Measurements from ENCODE around the gene NKD2.

Gene NKD2

DNA sequence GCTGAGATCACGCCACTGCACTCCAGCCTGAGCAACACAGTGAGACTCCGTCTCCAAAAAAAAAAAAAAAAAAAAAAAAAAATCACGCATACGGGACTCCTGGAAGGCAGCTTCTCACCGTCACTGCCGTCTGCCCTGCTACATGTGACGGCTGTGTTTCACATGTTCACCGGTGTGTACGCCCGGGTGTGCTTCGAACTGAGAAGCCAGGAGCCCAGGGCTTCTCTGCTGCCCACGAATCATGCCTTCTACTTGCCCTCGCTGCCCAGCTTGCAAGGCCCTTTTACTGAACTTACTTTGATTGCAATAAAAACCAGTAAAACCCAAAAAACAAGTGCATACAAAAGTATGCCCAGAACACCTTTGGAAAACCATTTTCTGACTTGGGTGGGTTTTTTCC, 5.8 kb upstream of the NKD2 start:
- H3K9me3 Mint-ChIP-seq: no peaks in the 10 kb centered on the region
- no peak for ATAC-seq
- peaks cover 91% of the 10 kb centered on the region for H3K27me3 Mint-ChIP-seq
- no peaks in the 10 kb centered on the region for H3K36me3 Mint-ChIP-seq
- no peak overlapping the region for H3K4me3 Mint-ChIP-seq
- no peak overlapping the region for H3K27ac Mint-ChIP-seq
- H3K4me1 Mint-ChIP-seq: peaks cover 16% of the 10 kb centered on the region

DNA sequence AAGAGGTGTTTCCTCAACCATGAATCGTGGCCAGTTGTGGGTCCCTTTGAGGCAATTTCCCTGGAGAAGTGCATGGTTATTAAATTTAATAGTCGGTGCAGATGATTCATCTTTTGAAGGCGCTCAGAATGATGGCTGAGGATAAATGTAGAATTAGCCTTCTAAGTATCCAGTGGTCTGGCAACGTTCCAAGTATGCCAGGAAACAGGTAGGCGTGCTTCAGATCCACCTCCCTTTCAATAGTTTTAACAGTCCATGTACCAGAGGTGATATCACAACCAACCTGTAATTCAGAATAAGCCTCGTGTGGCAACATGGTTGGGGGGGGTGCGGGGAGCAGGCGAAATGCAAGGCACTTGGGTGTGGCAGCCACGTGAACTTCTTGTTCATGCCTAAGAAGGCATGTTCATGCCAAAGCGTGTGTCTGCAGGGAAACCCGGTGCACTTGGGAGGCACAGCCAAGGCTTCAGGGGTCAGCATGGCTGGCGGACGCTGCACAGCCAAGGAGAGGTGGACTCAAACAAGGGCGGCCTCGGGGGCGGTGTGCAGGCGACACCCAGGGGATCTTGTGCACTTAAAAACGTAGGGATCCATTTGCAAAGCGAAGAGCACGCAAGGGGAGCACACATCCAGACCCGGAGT, 5.2 kb upstream of the NKD2 start:
- Mint-ChIP-seq H3K27ac (no peak overlapping the region), H3K36me3 (no peaks in the 10 kb centered on the region), H3K27me3 (peaks cover 91% of the 10 kb centered on the region), H3K4me1 (peaks cover 20% of the 10 kb centered on the region), H3K9me3 (no peaks in the 10 kb centered on the region), H3K4me3 (peak overlapping the region; percentile 36)
- no peak for ATAC-seq

DNA sequence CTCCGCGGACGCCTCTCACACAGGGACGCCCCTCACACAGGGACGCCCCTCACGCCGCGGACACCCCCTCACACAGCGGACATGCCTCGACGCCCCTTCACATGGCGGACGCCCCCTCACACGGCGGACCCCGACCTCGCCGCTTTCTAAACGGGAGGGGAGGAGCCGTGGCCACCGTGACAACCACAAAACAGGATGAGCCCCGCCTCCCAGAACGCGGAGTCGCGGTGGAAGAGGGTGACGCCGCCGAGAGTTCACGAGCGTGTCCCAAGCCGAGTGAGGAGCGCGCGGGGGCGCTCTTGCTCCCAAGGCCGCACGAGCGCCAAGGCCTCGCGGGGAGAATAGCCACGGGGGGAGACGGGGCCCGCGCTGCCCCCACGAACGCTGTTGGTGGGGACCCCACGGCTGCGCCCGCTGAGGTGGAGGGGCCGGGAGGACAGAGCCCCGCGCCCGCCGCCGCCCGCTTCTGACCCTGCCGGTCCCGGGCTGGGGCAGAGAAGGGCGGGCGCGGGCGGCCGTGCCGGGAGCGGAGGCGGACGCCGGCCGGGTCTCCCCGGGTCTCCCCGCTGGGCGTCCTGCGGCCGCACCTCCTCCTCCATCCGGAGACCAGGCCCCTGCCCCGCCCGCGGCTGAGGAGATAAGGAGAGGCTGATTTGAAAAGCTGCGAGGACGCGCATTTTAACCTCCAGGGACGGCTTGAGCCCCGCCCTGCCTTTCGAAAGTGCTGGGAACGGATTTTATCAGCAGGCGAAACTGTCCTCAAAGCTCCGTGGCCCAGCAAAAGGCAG, 3.9 kb upstream of the NKD2 start:
- ATAC-seq: peak; percentile 29
- Mint-ChIP-seq H3K4me3 (peak overlapping the region; percentile 64), H3K27me3 (peaks cover 86% of the 10 kb centered on the region), H3K4me1 (peaks cover 21% of the 10 kb centered on the region), H3K36me3 (no peaks in the 10 kb centered on the region), H3K9me3 (no peaks in the 10 kb centered on the region), H3K27ac (no peak overlapping the region)

DNA sequence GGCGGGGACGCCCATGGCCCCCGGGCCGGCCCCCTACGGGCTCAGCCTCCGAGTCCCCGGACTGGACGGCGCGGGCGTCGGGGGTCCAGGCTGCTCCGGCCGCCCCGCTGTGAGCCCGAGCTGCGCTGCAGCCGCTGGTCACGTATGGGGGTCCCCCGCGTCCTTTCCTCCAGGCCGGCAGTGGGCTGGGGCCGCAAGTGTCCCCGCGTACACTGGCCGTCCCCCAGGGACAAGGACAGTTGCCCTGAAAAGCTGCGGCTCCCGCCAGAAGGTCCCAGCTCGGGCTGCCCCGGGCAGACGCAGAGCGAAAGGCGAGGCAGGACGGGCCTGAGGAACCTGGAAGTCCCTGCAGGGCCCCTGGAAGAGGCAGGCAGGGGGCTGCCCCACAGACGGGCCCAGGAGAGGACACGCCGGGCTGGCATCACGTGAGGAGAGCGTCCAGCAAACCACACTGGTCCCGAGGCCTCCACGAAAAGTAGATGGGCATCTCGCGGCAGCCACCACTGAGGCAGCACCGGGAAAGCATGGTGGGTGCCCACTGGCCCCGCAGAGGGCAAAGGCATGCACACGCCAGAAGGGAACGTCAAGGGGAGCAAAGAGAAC, 3.3 kb upstream of the NKD2 start:
- Mint-ChIP-seq H3K27ac (no peak overlapping the region), H3K36me3 (no peaks in the 10 kb centered on the region), H3K4me3 (no peak overlapping the region), H3K9me3 (no peaks in the 10 kb centered on the region), H3K27me3 (peaks cover 87% of the 10 kb centered on the region), H3K4me1 (peaks cover 27% of the 10 kb centered on the region)
- ATAC-seq: no peak

DNA sequence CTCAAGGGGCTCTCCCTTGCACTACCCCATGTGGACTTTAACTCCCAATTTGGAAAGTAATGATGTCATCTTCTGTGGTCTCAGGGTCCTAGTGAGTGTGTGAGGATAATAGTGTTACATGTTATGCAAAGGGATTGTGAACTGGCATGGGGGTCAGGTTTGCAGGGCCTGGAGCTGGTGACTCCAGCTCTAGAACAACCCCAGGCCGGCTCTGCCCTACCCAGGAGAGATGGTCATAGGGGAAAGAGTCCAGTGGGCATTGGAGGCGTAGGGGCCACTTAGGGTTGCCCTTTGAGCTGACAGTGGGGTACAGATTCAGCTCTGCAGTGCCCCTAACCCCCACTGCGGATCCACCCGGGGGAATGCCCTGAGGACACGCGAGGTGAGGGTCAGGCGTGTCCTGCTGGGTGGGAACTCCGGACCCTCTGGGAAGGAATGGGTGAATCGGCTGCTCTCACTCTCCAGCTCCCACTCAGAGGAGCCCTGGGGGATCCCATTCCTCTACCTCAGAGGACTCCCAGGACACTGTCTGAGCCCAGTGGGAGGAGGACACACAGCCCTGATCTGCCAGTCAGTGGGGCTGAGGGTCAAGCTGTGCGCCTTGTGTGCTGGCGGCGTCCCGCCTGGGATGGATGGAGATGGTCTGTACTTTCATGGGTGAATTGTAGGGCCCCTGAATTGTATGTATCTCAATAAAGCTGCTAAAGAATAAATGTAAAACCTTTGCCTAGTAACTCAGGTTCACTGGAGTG, 2.5 kb upstream of the NKD2 start:
- no peak overlapping the region for H3K4me3 Mint-ChIP-seq
- H3K27ac Mint-ChIP-seq: no peak overlapping the region
- H3K36me3 Mint-ChIP-seq: no peaks in the 10 kb centered on the region
- H3K27me3 Mint-ChIP-seq: peaks cover 87% of the 10 kb centered on the region
- no peak for ATAC-seq
- peaks cover 27% of the 10 kb centered on the region for H3K4me1 Mint-ChIP-seq
- no peaks in the 10 kb centered on the region for H3K9me3 Mint-ChIP-seq

DNA sequence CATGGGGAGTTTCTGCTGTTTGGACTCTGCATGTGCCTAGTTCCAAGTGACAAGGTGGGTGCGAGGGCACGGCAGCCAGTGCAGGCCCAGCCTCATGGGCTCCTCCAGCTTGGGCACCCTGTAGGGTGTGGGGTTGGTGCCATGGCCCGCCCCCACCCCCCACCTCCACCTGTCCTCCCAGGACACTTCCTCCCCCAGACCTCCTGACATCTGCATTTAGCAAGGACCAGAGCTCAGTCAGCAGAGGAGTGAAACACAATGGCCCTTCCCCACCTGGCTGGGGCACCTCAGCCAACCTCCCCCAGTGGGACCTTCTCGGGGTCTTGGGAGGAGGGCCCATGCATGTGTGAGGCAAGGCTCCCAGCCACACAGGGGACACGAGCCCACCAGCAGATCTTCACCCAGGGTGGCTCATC, 1.9 kb upstream of the NKD2 start:
- ATAC-seq: no peak
- Mint-ChIP-seq H3K27me3 (peaks cover 88% of the 10 kb centered on the region), H3K27ac (no peak overlapping the region), H3K9me3 (no peaks in the 10 kb centered on the region), H3K4me1 (peaks cover 32% of the 10 kb centered on the region), H3K4me3 (no peak overlapping the region), H3K36me3 (no peaks in the 10 kb centered on the region)

DNA sequence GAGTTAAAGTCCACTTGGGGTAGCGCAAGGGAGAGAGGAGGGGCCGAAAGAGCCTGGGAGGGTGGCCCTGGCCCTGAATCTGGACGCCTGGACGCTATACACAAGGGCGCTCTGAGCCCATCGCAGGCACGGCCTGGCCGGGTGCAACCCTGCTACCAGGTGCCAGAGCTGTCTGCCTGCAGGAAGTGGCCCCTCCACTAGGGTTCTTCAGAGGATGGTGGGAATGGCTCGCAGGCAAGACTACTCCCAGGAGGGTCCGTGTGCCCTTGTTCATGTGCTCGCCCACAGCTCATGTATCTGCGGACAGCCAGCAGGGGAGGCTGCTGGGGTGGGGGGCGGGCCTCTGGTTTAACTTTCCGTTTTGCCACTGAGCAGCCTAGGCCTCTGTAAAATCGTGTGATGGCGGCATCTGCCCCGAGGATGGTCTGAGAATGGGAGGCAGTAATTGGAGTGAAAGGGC, 1.4 kb upstream of the NKD2 start:
- Mint-ChIP-seq H3K4me1 (peaks cover 32% of the 10 kb centered on the region), H3K4me3 (peak overlapping the region; percentile 16), H3K27me3 (peaks cover 86% of the 10 kb centered on the region), H3K36me3 (no peaks in the 10 kb centered on the region), H3K9me3 (no peaks in the 10 kb centered on the region), H3K27ac (no peak overlapping the region)
- ATAC-seq: no peak

DNA sequence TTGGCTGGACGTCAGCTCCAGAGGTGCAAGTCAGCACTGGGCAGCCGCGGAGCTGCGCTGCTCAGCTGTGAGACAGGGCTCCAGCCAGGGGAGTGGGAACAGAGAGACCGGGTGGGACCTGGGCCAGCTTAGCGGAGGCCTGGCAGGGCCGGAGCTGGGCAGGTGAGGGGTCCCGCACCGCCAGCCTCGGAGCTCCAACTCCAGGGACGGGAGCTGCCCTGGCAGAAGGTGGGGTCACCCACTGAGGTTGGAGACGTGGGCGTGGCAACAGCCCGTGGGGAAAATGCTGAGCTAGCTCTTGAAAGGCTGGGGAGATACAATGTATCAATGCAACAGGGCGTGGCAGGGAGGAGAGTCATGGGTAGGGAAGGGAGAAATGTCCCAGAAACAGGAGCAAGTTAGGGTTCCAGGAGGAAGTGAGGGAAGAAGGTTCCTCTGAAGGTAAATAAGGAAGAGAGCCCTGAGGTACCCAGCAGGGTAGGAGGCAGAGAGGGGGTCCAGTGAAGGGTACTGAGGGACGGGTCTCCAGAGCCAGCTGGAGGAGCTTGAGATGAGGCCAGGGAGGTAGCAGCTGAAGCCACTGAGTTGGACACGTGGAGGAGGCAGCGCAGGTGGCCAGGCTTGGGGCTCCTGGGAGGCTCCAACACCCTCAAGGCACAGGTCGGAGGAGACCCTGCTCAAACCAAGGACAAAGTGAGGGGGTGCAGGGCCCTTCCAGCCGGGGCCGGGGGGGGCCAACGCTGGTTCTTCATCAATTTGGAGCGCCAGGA, 736 bp upstream of the NKD2 start:
- peaks cover 32% of the 10 kb centered on the region for H3K4me1 Mint-ChIP-seq
- peak overlapping the region; percentile 30 for H3K4me3 Mint-ChIP-seq
- no peaks in the 10 kb centered on the region for H3K9me3 Mint-ChIP-seq
- ATAC-seq: no peak
- no peak overlapping the region for H3K27ac Mint-ChIP-seq
- H3K27me3 Mint-ChIP-seq: peaks cover 80% of the 10 kb centered on the region
- no peaks in the 10 kb centered on the region for H3K36me3 Mint-ChIP-seq

DNA sequence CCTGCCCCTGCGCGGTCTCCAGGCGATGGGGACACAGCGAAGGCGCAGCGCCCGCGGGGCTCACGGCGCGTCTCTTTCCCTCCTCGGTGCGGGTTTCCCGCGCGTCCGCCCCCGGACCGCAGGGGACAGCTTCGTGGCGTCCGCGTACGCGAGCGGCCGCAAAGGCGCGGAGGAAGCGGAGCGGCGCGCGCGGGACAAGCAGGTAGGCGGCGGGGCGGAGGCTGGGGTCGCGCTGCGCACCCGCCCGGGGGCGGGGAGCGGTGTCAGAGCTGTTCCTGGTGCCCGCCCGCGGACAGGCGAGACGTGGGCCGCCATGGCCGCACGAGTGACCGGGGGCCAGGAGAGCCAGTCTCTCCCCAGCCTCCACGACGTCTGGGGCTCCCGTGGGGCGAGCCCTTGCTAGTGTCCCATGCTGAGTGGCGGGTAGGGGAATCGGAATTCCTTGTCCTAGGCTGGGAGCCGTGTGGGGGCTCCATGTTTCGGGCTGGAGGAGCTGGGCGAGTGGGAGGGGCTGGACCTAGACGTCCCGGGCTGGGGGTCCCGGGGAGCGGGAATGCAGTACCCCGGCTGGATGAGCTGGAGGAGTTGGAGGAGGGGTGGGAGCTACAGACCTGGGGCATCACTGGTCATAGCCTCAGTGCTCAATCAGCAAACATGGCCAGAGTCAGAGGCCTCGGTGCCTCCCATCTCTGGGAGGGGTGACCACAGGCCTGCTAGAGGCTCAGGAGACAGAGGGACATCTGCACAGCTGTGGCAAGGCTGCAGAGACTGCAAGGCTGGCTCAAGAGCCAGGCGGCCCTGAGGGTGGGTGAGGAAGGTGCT, 968 bp downstream of the NKD2 start:
- Mint-ChIP-seq H3K27me3 (peaks cover 80% of the 10 kb centered on the region), H3K27ac (no peak overlapping the region), H3K4me1 (peaks cover 28% of the 10 kb centered on the region), H3K4me3 (no peak overlapping the region), H3K36me3 (no peaks in the 10 kb centered on the region), H3K9me3 (no peaks in the 10 kb centered on the region)
- no peak for ATAC-seq

DNA sequence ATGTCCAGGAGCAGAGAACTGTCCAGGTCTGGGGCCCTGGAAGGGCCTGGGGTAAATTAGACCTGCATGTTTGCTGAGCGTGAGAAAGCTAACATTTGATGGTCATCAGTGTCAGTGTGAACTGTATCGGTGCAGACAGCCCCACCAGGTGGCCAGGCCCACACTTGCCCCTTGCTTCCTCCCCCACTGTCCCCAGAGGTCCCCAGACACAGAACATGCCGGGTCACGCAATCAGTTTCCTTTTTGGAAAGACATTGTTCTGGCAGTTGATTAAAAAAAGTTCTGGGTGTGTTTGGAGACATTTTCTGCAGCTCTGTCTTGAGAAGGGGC, 1.5 kb downstream of the NKD2 start:
- H3K9me3 Mint-ChIP-seq: no peaks in the 10 kb centered on the region
- H3K4me1 Mint-ChIP-seq: peaks cover 27% of the 10 kb centered on the region
- no peaks in the 10 kb centered on the region for H3K36me3 Mint-ChIP-seq
- ATAC-seq: no peak
- no peak overlapping the region for H3K27ac Mint-ChIP-seq
- no peak overlapping the region for H3K4me3 Mint-ChIP-seq
- peaks cover 84% of the 10 kb centered on the region for H3K27me3 Mint-ChIP-seq

DNA sequence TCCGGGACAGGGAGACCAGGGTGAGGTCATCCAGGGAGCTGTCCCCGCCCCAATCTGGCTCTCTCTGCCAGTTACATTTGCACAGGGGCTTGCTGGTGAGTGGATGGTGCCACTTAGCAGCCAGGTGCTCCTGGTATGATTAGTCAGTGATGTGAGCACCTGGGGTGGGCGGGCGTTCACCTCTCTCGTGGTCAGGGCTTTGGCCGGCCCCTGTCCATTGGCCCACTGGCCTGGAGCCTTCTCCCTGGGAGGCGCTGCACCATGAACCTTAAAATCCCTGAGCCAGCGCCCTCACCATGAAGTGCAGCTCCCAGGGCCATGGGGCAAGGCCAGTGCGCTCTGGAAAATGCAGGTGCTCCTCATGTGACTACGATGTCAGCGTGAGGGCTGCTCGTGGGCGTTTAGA, 2.0 kb downstream of the NKD2 start:
- Mint-ChIP-seq H3K4me1 (peaks cover 26% of the 10 kb centered on the region), H3K9me3 (no peaks in the 10 kb centered on the region), H3K36me3 (no peaks in the 10 kb centered on the region), H3K27me3 (peaks cover 81% of the 10 kb centered on the region), H3K27ac (no peak overlapping the region), H3K4me3 (no peak overlapping the region)
- ATAC-seq: no peak

DNA sequence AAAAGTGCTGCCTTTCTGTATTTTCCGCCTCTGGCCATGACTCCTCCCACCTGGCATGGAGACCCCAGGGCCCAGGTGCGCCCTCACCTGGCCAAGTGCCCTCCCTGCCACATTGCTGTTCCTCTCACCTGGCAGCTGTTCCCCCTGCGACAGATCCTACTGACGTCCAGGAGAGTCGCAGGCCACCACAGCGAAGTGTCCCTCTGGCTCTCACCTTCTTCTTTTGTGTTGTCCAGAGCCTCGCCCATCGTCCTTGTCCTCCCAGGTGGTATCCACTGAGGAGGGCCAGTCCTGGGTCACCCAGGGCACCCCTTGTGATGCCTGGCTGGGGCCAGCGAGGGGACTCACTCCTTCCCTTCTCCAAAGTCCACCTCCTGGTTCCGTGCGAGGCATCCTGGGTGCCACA, 2.6 kb downstream of the NKD2 start:
- no peaks in the 10 kb centered on the region for H3K36me3 Mint-ChIP-seq
- no peak overlapping the region for H3K27ac Mint-ChIP-seq
- no peak overlapping the region for H3K4me3 Mint-ChIP-seq
- peaks cover 76% of the 10 kb centered on the region for H3K27me3 Mint-ChIP-seq
- peaks cover 21% of the 10 kb centered on the region for H3K4me1 Mint-ChIP-seq
- H3K9me3 Mint-ChIP-seq: no peaks in the 10 kb centered on the region
- no peak for ATAC-seq

DNA sequence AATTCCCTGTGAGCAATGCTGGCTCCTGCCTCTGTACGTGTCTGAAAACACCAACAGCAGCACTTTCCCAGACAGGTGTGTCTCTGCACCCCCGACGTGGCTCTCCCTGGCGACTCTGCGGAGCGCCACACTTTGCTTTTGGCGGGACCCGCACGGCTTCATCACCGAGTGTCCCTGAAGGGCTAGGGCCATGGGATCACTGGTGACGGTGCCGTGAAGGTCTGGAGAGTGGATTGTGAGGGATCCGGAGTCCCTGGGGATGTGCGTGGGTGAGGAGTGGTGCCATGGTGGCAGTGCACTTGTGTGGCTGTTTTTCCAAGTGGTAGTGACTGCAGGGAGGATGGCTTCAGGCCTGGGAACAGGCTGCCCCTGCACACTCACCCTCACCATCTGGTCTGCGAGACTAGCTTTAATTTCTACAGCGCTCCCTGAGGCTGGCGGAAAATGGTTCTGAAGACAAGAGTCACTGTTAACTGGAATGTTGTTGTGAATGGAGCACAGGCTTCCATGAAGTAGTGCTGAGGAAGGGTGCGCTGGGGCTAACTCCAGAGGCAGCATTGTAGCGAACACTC, 3.2 kb downstream of the NKD2 start:
- H3K4me3 Mint-ChIP-seq: no peak overlapping the region
- peaks cover 76% of the 10 kb centered on the region for H3K27me3 Mint-ChIP-seq
- no peaks in the 10 kb centered on the region for H3K36me3 Mint-ChIP-seq
- peaks cover 21% of the 10 kb centered on the region for H3K4me1 Mint-ChIP-seq
- ATAC-seq: no peak
- H3K9me3 Mint-ChIP-seq: no peaks in the 10 kb centered on the region
- H3K27ac Mint-ChIP-seq: no peak overlapping the region

DNA sequence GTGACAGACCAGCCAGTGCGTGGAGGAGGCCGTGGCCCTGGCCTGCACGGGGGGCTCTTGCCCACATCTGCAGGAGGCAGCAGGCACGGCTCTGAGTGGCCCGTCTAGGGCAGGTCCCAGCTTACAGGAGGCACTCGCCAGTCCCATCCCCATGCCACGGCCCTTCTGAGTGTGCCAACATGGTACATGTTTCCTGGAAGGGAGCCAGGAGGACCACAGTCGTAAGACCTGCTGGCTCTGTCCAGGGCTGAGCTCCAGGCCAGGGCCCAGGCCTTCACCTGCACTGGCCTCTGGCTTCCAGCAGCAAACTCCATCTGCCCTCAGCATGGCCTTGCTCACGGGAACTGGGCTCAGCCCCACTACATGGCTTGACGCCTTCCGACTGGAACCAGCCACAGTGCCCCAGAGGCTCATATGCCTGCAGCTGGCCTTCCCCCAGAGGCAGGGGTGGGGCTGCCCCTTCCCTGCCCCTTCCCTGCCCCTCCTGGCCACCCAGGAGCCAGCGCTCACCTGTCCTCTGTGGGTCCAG, 3.8 kb downstream of the NKD2 start:
- Mint-ChIP-seq H3K27me3 (peaks cover 76% of the 10 kb centered on the region), H3K36me3 (no peaks in the 10 kb centered on the region), H3K27ac (no peak overlapping the region), H3K9me3 (no peaks in the 10 kb centered on the region), H3K4me3 (no peak overlapping the region), H3K4me1 (peaks cover 21% of the 10 kb centered on the region)
- ATAC-seq: no peak

Data from stimulated activated memory B cell treated with anti-CD40 and anti-IgM and Interleukin-4, amounts not matched to agents 10 μg/mL and 1 μg/mL and 100 μg/mL, for 72 hours (primary cell).